ENCODE results near the gene ARMC5.

DNA sequence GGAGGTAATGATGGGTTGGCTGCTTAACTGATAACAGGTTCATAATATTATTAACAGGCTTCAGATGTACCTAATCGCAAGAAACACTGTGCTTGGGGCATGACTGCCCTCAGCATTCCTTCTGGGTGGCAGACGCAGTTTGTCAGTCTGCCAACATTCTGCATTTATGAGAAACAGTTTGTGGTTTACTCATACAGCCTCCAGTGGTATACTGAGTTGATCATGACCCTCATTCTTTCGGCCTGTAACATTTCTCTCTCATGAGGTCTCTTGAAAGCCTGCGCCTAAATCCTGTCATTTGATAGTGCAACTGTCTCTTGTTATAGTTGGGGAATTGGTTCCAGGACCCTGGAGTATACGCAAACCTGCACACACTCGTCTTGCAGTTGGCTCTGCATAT lies 53.8 kb downstream of the ARMC5 start:
- TF ChIP-seq POLR2A (IDR thresholded peaks at IDR 0.05; ENCODE audit: low read depth, low read length) (no peak), POLR2AphosphoS5 (IDR thresholded peaks at IDR 0.05; ENCODE audit: low read depth, low read length) (no peak)
